Measurements from ENCODE around the gene OR1F1. TPM values are rescaled to one million over a fixed set of nuclear protein-coding genes. Genes with fewer than 3 reads are reported as not detected.

The OR1F1 gene
- total RNA-seq, 1 experiment from 2014 or later = not detected

GRCh38 chr16:3149193-3149530 lies 38.8 kb upstream of the OR1F1 start:
- Mint-ChIP-seq H3K27me3 (ENCODE audit: insufficient read depth, unreplicated experiment) (peaks cover 5% of the 10 kb centered on the region), H3K36me3 (ENCODE audit: insufficient read depth, unreplicated experiment) (peaks cover 30% of the 10 kb centered on the region), H3K4me1 (ENCODE audit: low read depth, unreplicated experiment) (peaks cover 8% of the 10 kb centered on the region), H3K27ac (ENCODE audit: unreplicated experiment) (peak overlapping the region; percentile 93), H3K4me3 (ENCODE audit: unreplicated experiment) (peak overlapping the region; percentile 95), H3K9me3 (ENCODE audit: unreplicated experiment) (no peaks in the 10 kb centered on the region)
- intact Hi-C loops (cut with micrococcal nuclease; ENCODE audit: unreplicated experiment) = no loop called here
- no peak for TF ChIP-seq CTCF (IDR thresholded peaks at IDR 0.05; ENCODE audit: insufficient read depth in 1 of 2, low read depth in 1 of 2, low read length in 1 of 2, severe bottlenecking in 1 of 2, unreplicated experiment in 1 of 2)
- BruUV-seq (replicated peaks) = no TSS peak
- no peaks in the 10 kb centered on the region for H3K36me3 ChIP-seq (ENCODE audit: control insufficient read depth, insufficient read depth, low read length)
- no peak for DNase-seq
- POLR2A ChIA-PET = interaction anchor here (0.6 to 1.8 kb wide), 2 partner anchors 14 to 681 kb away, joined by 4 to 17 read pairs; partner anchors contain the start of gene ZNF213
- no peaks in the 10 kb centered on the region for H3K9me3 ChIP-seq
- H3K4me3 ChIP-seq (ENCODE audit: low read depth, low read length) = peak overlapping the region; percentile 64
- no peaks in the 10 kb centered on the region for H3K27me3 ChIP-seq (replicated peaks; ENCODE audit: control insufficient read depth, insufficient read depth, low read length)
- CTCF ChIA-PET = interaction anchor here (0.9 to 2.7 kb wide), 6 partner anchors 9 to 118 kb away, joined by 3 to 22 read pairs (median 8); partner anchors contain the start of gene ZNF213
- no peaks in the 10 kb centered on the region; the same call in 1 of the 2 replicates for H3K4me1 ChIP-seq

- peaks cover 5% of the 10 kb centered on the region for H3K27me3 Mint-ChIP-seq (ENCODE audit: insufficient read depth, unreplicated experiment)
- no peaks in the 10 kb centered on the region; the same call in 1 of the 2 replicates for H3K4me1 ChIP-seq
- no peaks in the 10 kb centered on the region for H3K9me3 ChIP-seq
- peak overlapping the region; percentile 93 for H3K27ac Mint-ChIP-seq (ENCODE audit: unreplicated experiment)
- H3K36me3 ChIP-seq (ENCODE audit: control insufficient read depth, insufficient read depth, low read length) = no peaks in the 10 kb centered on the region
- ChIA-PET POLR2A (interaction anchor here (0.6 to 1.8 kb wide), 4 partner anchors 15 to 682 kb away, joined by 3 to 17 read pairs (median 8); partner anchors contain the start of gene ZNF213), CTCF (interaction anchor here (0.6 to 2.7 kb wide), 12 partner anchors 9 to 118 kb away, joined by 3 to 22 read pairs (median 7); partner anchors contain the start of gene ZNF213)
- peak; percentile 76 to 82 for DNase-seq
- peak; percentile 18 to 64 for TF ChIP-seq CTCF (IDR thresholded peaks at IDR 0.05; ENCODE audit: insufficient read depth in 1 of 2, low read depth in 1 of 2, low read length in 1 of 2, severe bottlenecking in 1 of 2, unreplicated experiment in 1 of 2)
- BruUV-seq (replicated peaks) = TSS peak; percentile 32
- H3K36me3 Mint-ChIP-seq (ENCODE audit: insufficient read depth, unreplicated experiment) = peaks cover 30% of the 10 kb centered on the region
- intact Hi-C loops (cut with micrococcal nuclease; ENCODE audit: unreplicated experiment) = loop anchor here (1.0 to 5.0 kb wide), 4 partner anchors 9 to 308 kb away; partner anchors contain the start of gene ZNF263
- peak overlapping the region; percentile 95 for H3K4me3 Mint-ChIP-seq (ENCODE audit: unreplicated experiment)
- no peaks in the 10 kb centered on the region for H3K9me3 Mint-ChIP-seq (ENCODE audit: unreplicated experiment)
- H3K27me3 ChIP-seq (replicated peaks; ENCODE audit: control insufficient read depth, insufficient read depth, low read length) = no peaks in the 10 kb centered on the region
- peak overlapping the region; percentile 64 for H3K4me3 ChIP-seq (ENCODE audit: low read depth, low read length)
- peaks cover 8% of the 10 kb centered on the region for H3K4me1 Mint-ChIP-seq (ENCODE audit: low read depth, unreplicated experiment)
Measured at GRCh38 chr16:3149630-3150345, 38.2 kb upstream of the OR1F1 start.

- H3K4me1 ChIP-seq = no peaks in the 10 kb centered on the region; the same call in 1 of the 2 replicates
- peak overlapping the region; percentile 64 for H3K4me3 ChIP-seq (ENCODE audit: low read depth, low read length)
- H3K27me3 ChIP-seq (replicated peaks; ENCODE audit: control insufficient read depth, insufficient read depth, low read length) = no peaks in the 10 kb centered on the region
- ChIA-PET CTCF (interaction anchor here (0.6 to 2.7 kb wide), 15 partner anchors 8 to 381 kb away, joined by 3 to 22 read pairs (median 6); partner anchors contain the start of genes PKMYT1, ZNF174 and ZNF213), POLR2A (interaction anchor here (0.6 to 1.8 kb wide), 5 partner anchors 8 to 94 kb away, joined by 3 to 17 read pairs (median 4); partner anchors contain the start of gene ZNF213)
- TF ChIP-seq CTCF (IDR thresholded peaks at IDR 0.05; ENCODE audit: insufficient read depth in 1 of 2, low read depth in 1 of 2, low read length in 1 of 2, severe bottlenecking in 1 of 2, unreplicated experiment in 1 of 2) = no peak
- peak overlapping the region; percentile 95 for H3K4me3 Mint-ChIP-seq (ENCODE audit: unreplicated experiment)
- H3K9me3 Mint-ChIP-seq (ENCODE audit: unreplicated experiment) = no peaks in the 10 kb centered on the region
- peaks cover 5% of the 10 kb centered on the region for H3K27me3 Mint-ChIP-seq (ENCODE audit: insufficient read depth, unreplicated experiment)
- peak overlapping the region; percentile 93 for H3K27ac Mint-ChIP-seq (ENCODE audit: unreplicated experiment)
- peaks cover 8% of the 10 kb centered on the region for H3K4me1 Mint-ChIP-seq (ENCODE audit: low read depth, unreplicated experiment)
- H3K9me3 ChIP-seq = no peaks in the 10 kb centered on the region
- H3K36me3 ChIP-seq (ENCODE audit: control insufficient read depth, insufficient read depth, low read length) = no peaks in the 10 kb centered on the region
- intact Hi-C loops (cut with micrococcal nuclease; ENCODE audit: unreplicated experiment) = loop anchor here (1.0 to 5.0 kb wide), 4 partner anchors 8 to 307 kb away; partner anchors contain the start of gene ZNF263
- BruUV-seq (replicated peaks) = TSS peak; percentile 97
- peaks cover 30% of the 10 kb centered on the region for H3K36me3 Mint-ChIP-seq (ENCODE audit: insufficient read depth, unreplicated experiment)
- peak; percentile 95 to 98 for DNase-seq
Measured at GRCh38 chr16:3150346-3151218, 37.4 kb upstream of the OR1F1 start.

Measured in Caco-2 (cell line).